ENCODE results near the gene PFKFB4.

Gene PFKFB4

DNA sequence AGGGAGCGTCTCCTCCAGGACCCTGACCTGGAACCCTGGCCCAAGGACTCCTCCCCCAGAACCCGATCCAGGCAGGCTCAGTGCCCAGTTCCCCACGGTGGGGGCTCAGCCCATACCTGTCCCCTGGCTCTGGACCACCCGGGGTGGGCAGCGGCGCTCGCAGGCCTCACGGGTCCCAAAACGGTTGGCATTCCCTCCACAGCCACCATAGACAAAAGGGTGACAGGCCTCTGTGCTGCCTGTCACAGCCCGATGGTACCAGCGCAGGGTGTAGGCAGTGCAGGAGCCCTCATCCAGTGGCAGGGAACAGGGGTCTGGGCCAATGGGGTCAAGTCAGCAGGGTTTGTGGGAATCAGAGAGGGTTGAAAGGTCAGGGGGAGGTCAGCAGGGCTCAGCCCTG lies 8.1 kb upstream of the PFKFB4 start:
- no peak for DNase-seq (ENCODE audit: low spot score)
- TF ChIP-seq, protein P1, sequence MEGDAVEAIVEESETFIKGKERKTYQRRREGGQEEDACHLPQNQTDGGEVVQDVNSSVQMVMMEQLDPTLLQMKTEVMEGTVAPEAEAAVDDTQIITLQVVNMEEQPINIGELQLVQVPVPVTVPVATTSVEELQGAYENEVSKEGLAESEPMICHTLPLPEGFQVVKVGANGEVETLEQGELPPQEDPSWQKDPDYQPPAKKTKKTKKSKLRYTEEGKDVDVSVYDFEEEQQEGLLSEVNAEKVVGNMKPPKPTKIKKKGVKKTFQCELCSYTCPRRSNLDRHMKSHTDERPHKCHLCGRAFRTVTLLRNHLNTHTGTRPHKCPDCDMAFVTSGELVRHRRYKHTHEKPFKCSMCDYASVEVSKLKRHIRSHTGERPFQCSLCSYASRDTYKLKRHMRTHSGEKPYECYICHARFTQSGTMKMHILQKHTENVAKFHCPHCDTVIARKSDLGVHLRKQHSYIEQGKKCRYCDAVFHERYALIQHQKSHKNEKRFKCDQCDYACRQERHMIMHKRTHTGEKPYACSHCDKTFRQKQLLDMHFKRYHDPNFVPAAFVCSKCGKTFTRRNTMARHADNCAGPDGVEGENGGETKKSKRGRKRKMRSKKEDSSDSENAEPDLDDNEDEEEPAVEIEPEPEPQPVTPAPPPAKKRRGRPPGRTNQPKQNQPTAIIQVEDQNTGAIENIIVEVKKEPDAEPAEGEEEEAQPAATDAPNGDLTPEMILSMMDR (IDR thresholded peaks at IDR 0.05; ENCODE audit: extremely low read depth, missing control alignments) = no peak

DNA sequence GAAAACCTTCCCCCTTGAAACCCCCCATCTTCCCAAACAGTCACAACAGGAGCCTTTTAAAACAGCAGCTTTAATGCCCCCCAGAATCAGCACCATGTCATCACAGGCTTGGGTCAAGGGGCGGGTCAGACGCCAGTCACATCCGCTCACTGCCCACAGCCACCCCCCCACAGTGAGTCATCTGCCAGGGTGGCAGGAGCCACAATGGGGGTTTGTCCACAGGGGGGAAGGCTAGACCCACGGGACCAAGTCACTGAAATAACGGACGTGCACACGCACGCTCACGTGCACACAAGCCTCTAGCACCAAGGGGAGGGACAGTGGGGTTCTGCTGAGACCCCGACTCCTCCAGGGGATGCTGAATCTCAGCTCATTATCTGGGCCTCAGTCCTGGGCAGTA lies 7.4 kb upstream of the PFKFB4 start:
- TF ChIP-seq, protein P1 (IDR thresholded peaks at IDR 0.05; ENCODE audit: extremely low read depth, missing control alignments) = no peak
- DNase-seq (ENCODE audit: low spot score) = no peak

DNA sequence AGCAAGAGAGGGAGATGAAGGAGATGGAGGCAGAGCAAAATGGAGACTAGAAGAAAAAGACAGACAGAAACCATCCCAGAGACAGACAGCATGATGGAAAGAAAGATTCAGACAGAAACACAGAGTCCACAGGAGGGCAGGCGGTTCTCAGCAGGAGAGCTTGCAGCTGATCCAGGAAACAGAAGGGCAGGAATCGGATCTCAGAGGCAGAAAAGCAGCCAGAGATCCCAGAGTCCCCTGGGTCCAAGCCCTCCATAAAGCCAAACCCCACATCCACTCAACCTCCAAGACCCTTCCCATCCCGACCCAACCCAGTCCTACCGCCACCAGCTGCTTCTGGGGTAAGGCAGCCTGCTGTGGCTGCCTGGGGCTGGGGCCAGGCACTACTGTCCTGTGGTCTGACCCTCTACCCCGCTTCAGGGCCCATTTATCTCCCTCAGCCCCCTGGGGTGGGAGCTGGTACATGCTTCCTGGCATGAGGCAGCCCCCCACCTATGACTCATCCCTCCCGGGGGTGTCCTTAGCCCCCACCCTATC lies 6.8 kb upstream of the PFKFB4 start, which contains the start of gene UCN2:
Gene UCN2 (minus strand): TSS at position 400 of the 537 bp plus-strand sequence. CDS start 657 bp downstream, outside the sequence.
- TF ChIP-seq, protein P1 (IDR thresholded peaks at IDR 0.05; ENCODE audit: extremely low read depth, missing control alignments) = no peak
- DNase-seq (ENCODE audit: low spot score) = no peak

DNA sequence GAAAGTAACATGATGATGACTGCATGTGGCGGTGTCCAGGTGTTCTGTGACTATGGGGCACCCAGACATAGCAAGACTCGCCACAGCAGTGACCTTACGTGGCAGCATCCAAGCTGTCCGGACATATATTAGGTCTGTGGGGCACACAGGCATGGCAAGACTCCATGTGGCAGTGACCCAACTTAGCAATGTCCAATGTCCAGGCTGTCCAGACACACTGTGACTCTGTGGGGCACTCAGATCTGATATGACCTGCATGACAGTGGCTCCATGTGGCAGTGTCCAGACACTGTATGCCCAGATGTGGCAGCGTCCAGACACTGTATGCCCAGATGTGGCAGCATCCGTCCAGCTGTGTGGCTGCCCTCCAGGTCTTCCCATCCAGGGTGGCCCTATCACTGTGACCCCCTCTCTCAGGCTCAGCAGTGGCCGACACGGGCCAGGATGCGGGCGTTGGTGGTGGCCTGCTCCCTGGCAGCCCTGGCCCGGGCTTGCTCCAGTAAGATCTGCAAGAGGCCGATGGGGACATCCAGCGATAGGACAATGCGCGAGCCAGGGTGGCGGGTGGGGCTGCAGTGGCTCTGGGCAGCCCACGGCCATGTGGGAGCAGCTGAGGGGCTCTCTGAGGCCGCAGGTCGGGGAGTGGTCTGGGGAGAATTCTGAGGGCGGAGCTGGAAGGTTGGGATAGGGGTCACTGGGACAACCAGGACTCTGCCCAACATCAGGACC lies 5.9 kb upstream of the PFKFB4 start:
- TF ChIP-seq, protein P1 (IDR thresholded peaks at IDR 0.05; ENCODE audit: extremely low read depth, missing control alignments) = no peak
- no peak for DNase-seq (ENCODE audit: low spot score)

DNA sequence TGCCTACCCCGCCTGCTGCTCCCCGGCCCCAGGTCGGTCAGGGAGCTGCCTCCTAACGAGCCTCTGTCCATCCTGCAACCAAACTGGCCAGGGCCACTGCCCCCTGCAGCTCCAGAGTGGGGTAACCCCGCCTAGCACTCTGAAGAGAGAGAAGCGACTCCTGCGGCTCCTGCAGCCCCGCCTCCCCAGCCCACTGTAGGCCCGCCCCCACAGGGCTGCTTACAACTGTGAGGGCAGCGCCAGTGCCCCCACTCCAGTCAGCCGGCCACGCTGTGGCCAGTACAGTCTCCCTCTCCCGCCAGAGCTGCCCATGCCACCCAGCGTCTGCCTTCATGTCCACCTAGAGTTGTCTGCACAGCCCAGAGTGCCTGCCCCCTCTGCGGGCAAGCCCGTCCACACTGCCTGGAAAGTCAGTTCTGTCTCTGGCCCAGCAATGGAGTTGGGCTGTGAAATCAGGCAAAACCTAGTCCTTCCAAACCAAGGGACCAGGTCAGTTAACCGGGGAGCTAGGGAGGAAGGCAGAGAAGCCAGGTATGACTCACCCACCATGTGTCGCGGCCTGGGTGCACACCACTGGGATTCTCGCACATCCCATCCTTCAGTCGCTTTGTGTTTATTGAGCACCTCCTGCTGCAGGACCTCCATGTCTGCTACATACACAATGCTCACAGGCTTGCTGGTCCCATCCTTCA lies 4.6 kb upstream of the PFKFB4 start:
- TF ChIP-seq, protein P1 (IDR thresholded peaks at IDR 0.05; ENCODE audit: extremely low read depth, missing control alignments) = peak; percentile 11
- peak; percentile 73 for DNase-seq (ENCODE audit: low spot score)

DNA sequence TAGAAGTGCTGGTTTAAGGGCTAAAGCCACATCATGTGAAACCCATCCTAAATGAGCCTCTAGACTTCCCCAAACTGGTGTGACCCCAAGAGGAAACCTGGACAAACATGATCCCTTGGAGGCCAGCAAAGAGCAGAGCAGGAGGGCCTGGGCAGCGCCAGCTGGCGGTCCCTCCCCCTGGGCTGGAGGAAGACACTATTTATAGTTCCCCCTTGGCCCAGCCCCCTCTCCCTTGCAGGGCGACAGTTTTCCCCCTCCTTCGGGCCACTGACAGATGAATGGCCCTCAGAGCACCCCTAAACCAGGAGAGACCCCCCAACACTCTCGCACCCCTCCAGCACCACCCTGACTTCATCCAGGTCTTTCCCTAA lies 4.0 kb upstream of the PFKFB4 start:
- DNase-seq (ENCODE audit: low spot score) = peak; percentile 13
- TF ChIP-seq, protein P1 (IDR thresholded peaks at IDR 0.05; ENCODE audit: extremely low read depth, missing control alignments) = no peak

DNA sequence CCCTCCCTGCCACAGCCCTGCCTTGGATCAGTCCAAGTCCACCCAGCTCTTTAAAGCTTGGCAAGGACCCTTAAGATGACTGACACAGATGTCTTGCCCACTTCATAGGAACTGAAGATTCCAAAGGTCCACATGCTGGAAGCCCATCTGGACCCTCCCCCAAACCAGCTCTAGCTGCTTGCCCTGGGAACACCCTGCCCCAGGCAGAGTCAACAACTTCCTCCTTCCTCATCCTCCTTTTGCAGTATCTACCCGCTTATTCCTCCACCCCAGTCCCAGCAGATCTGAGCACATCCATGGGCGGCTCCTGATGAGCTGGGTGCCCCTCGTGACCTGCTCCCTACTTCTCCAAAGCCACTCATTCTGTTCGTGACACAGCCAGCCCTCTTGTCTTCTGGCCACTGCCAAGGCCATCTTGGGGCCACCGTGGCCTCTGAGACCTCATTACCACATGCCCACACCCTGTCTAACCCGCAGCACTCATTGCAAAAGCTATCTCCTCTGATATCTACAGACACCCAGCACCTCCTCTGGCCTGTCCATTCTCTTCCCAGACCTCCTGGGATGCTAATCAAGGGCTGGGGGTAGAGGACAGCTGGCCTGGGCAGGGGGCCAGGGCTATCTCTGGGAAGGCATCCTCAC lies 2.0 kb upstream of the PFKFB4 start:
- DNase-seq (ENCODE audit: low spot score) = no peak
- TF ChIP-seq, protein P1 (IDR thresholded peaks at IDR 0.05; ENCODE audit: extremely low read depth, missing control alignments) = no peak

Data from GM20000 (cell line).